ENCODE results near the gene BAMBI. TPM values are rescaled to one million over a fixed set of nuclear protein-coding genes. Genes with fewer than 3 reads are reported as not detected.
"Not testable (repeated sequence)": the region's sequence is repeated elsewhere in the genome, so short reads cannot be mapped to it uniquely, and the experiment has no call there.

The BAMBI gene, protein sequence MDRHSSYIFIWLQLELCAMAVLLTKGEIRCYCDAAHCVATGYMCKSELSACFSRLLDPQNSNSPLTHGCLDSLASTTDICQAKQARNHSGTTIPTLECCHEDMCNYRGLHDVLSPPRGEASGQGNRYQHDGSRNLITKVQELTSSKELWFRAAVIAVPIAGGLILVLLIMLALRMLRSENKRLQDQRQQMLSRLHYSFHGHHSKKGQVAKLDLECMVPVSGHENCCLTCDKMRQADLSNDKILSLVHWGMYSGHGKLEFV
- 10 to 100 TPM; 44.5 to 57.1 (median 50.3) TPM for polyA plus RNA-seq (ENCODE audit: insufficient read length in 4 of 4)

- DNase-seq (ENCODE audit: low read depth in 4 of 4, low spot score in 3 of 4): peak; percentile 83 to 93 (median 92)
Observed at GRCh38 chr10:28676968-28677887, at the start of gene BAMBI. Gene BAMBI, plus strand, starts transcription at chr10:28677521. Its CDS starts 377 bp downstream, at chr10:28677898.

GRCh38 chr10:28628184-28628893 lies 49.0 kb upstream of the BAMBI start:
- DNase-seq (ENCODE audit: low read depth in 4 of 4, low spot score in 3 of 4): peak; percentile 64 to 78 (median 75)

- no peak for DNase-seq (ENCODE audit: low read depth in 4 of 4, low spot score in 3 of 4)
Observed at GRCh38 chr10:28631896-28632583, 45.3 kb upstream of the BAMBI start.

GRCh38 chr10:28632584-28632945 lies 44.8 kb upstream of the BAMBI start:
- DNase-seq (ENCODE audit: low read depth in 4 of 4, low spot score in 3 of 4): no peak

GRCh38 chr10:28633750-28634149 lies 43.6 kb upstream of the BAMBI start:
- DNase-seq (ENCODE audit: low read depth in 4 of 4, low spot score in 3 of 4): no peak

DNA sequence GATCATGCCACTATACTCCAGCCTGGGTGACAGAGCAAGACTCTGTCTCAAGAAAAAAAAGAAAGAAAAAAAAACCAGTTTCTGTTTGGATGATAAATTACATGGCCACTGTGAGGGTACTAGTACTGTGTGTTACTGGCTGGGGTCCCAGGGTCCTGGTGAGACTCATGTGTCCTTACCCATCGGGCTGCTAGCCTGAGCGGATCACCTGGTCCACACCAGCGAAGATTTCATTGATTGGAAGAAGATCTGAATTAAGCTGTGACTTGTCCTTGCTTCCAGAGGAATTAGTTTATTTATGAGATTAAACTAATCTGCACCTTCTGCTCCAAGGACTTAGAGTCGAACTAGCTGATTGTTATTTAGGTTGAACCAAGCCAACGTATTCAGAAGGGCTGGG lies 40.0 kb upstream of the BAMBI start:
- no peak for DNase-seq (ENCODE audit: low read depth in 4 of 4, low spot score in 3 of 4)

GRCh38 chr10:28638392-28638791 lies 38.9 kb upstream of the BAMBI start:
- no peak for DNase-seq (ENCODE audit: low read depth in 4 of 4, low spot score in 3 of 4)

GRCh38 chr10:28640551-28640950 lies 36.8 kb upstream of the BAMBI start:
- DNase-seq (ENCODE audit: low read depth in 4 of 4, low spot score in 3 of 4): no peak

DNA sequence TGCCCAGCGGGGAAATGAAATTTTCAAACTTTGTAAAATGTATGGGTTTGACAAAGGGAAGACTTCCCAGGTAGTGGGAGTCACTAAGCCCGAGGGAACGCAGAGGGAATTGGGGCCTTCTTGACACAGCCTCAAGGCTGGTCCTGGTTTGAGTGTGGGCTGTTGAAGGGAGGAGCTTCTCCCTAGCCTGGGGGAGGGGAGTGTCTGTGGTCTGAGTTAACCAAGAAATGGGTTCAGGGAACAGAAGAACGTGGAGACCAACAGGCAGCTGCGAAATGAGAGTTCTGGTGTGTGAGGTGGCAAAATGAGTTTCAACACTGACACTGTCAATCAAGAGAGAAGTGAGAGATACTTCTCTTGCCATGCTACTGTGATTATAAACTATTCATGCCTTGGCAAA lies 32.7 kb upstream of the BAMBI start:
- DNase-seq (ENCODE audit: low read depth in 4 of 4, low spot score in 3 of 4): no peak

GRCh38 chr10:28652106-28652505 lies 25.2 kb upstream of the BAMBI start:
- no peak for DNase-seq (ENCODE audit: low read depth in 4 of 4, low spot score in 3 of 4)

GRCh38 chr10:28652703-28653102 lies 24.6 kb upstream of the BAMBI start:
- DNase-seq (ENCODE audit: low read depth in 4 of 4, low spot score in 3 of 4): no peak

- DNase-seq (ENCODE audit: low read depth in 4 of 4, low spot score in 3 of 4): not testable (repeated sequence)
Observed at GRCh38 chr10:28658824-28659223, 18.5 kb upstream of the BAMBI start.

DNA sequence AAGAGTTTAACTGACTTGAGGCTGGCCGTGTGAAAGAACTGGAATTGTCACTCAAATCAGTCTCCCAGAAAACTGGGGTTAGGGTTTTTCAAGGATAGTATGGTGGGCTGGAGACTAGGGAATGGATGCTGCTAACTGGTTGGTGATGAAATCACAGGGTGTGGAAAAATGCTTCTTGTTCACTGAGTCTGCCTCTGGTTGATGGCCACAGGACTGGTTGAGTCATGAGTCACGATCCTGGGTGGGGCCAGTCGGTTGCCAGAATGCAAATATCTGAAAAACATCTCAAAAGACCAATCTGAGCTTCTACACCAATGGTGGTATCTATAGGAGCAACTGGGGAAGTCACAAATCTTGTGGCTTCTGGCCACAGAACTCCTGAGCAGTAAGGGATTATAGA lies 16.3 kb upstream of the BAMBI start:
- no peak for DNase-seq (ENCODE audit: low read depth in 4 of 4, low spot score in 3 of 4)

DNA sequence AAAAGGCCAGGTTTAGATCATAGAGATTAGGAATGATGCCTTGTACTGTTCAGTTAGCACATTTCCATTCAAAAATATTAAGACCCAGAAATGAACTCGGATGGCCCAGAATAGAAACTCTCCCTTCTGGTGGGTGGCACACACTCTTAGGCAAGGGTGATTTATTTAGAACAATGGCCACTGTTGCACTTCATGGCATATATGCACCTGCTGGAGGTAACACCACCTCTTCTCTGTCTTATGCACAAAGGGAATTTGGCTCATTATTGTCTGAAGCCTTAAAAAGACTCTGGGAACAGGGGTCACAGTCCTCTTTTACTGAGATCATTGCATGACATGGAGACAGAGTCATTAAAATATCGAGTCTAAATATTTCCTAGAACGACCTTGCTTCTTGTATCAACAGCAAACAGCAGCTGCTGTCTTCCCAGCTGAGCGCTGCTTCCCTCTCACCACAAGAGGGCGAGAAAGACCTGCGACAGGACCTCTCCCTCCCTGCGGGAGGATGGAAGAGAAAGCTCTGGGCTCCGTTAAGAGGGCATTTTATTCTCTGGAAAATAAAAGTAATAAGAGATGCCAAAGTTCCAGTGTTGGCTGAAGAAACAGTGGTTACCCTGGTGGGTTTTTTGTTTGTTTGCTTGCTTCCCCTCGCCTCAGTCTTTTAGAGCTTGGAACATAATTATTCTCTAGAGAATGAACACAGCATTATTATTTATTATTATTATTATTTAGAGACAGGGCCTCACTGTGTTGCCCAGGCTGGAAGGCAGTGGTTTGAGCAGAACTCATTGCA lies 13.5 kb upstream of the BAMBI start:
- peak in 2 of 4 donors; percentile 71 to 79 for DNase-seq (ENCODE audit: low read depth in 4 of 4, low spot score in 3 of 4)

DNA sequence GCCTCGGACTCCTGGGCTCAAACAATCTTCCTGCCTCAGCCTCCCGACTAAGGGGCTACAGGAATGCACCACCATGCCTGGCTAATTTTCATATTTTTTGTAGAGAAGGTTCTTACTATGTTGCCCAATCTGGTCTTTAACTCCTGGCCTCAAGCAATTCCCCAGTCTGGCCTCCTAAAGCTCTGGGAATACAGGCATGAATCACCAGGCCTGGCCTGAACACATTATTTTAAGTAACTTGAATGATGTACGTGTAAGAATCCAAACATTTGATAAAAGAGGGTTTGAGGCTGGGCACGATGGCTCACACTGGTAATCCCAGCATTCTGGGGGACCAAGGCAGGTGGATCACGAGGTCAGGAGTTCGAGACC lies 13.0 kb upstream of the BAMBI start:
- no peak for DNase-seq (ENCODE audit: low read depth in 4 of 4, low spot score in 3 of 4)

- no peak for DNase-seq (ENCODE audit: low read depth in 4 of 4, low spot score in 3 of 4)
Observed at GRCh38 chr10:28666751-28667467, 10.4 kb upstream of the BAMBI start.

DNA sequence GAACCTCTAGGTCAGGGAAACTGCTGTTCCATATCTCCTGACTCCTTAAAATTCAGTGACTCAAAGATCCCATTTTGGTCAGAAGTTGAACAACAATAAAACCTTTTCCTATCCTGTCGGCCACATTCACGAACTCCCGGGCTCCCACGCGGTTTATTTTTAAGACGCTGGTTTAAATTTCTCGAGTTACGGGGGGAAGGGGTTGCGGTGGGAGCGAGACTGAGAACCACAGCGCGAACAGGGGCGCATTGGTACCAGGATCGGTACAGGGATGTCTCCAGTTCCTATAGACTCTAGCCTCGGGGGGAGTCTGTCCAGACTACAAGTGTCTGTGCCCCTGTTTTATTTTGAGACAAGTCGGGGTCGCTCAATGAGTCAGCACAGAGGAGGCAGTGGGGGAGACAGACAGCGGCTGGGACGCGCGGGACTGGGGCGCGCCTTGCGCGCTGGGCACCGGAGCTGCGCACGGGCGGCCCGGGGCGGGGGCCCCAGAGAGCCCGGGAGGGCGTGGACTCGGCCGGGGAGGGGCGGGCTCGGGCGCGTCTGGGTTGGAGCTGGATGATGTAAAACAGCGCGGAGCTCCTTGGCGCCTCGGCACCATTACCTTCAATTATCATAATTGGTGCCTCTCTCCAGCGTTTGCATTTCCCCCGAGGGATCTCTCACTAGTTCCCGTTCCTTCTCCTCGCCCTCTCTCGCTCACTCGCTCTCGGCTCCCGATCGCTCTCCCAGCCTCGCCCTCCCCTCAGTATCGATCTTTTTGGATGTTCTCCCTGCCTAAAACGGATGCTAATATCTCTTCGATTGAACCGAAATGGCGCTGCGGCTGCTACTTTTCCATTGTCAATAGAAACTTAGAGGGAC lies 8.7 kb upstream of the BAMBI start:
- peak in 1 of 4 donors; percentile 55 for DNase-seq (ENCODE audit: low read depth in 4 of 4, low spot score in 3 of 4)
